Spleen (tissue), 11 donors: ENCODE measurements around the gene PADI4. TPM values are rescaled to one million over a fixed set of nuclear protein-coding genes. Genes with fewer than 3 reads are reported as not detected.

Source experiments
- DNase-seq: peaks from one replicate; pipeline ENCODE4 v3.0.0-alpha.2; 2020
- H3K27ac ChIP-seq, 8 donors: fragments of 200-600 bp; sonication (generic) in 7 of 8; 1 replicate in 4 of 8; 2 replicates in 4 of 8; pipeline versions ENCODE4 v1.5.0 to v1.8.0; 2016 to 2021; ENCODE audit warnings: inconsistent platforms in 4 of 8, mild to moderate bottlenecking in 4 of 8, moderate library complexity in 1 of 8
- H3K27me3 ChIP-seq, 7 donors: fragments of 200-600 bp; sonication (generic) in 6 of 7; replicated peaks in 1 of 7; 1 replicate in 4 of 7; 2 replicates in 3 of 7; pipeline versions ENCODE4 v1.5.0 to v1.8.0; 2016 to 2021; ENCODE audit warnings: inconsistent platforms in 3 of 7, mild to moderate bottlenecking in 1 of 7
- H3K36me3 ChIP-seq, 6 donors: fragments of 200-600 bp; sonication (generic) in 5 of 6; 1 replicate in 4 of 6; 2 replicates in 2 of 6; pipeline versions ENCODE4 v1.5.0 to v1.8.0; 2016 to 2021; ENCODE audit warnings: inconsistent platforms in 2 of 6
- H3K4me1 ChIP-seq, 6 donors: fragments of 200-600 bp; sonication (generic) in 5 of 6; 1 replicate in 3 of 6; 2 replicates in 3 of 6; pipeline versions ENCODE4 v1.5.0 to v1.8.0; 2016 to 2021; ENCODE audit warnings: inconsistent platforms in 3 of 6
- H3K4me3 ChIP-seq, 8 donors: fragments of 200-600 bp; sonication (generic) in 7 of 8; 1 replicate in 4 of 8; 2 replicates in 4 of 8; pipeline versions ENCODE4 v1.5.0 to v1.8.0; 2016 to 2021; ENCODE audit warnings: inconsistent platforms in 4 of 8, mild to moderate bottlenecking in 4 of 8, moderate library complexity in 2 of 8
- H3K9me3 ChIP-seq, 8 donors: fragments of 200-600 bp; sonication (generic) in 7 of 8; 1 replicate in 4 of 8; 2 replicates in 4 of 8; pipeline versions ENCODE4 v1.5.0 to v1.8.0; 2016 to 2021; ENCODE audit warnings: inconsistent platforms in 4 of 8
- POLR2A ChIP-seq, 3 donors: fragments of 450-650 bp; IDR thresholded peaks; one replicate each; pipeline ENCODE4 v1.5.1; 2017; ENCODE audit warnings: antibody characterized with exemption in 3 of 3, mild to moderate bottlenecking in 1 of 3
- POLR2AphosphoS5 ChIP-seq, 3 donors: sonication (generic); formaldehyde crosslinking; IDR thresholded peaks; one replicate each; pipeline ENCODE4 v1.5.1; 2017; ENCODE audit warnings: antibody characterized with exemption in 3 of 3
- WGBS, 5 donors: extraction: QIAGEN DNeasy Blood & Tissue Kit in 3 of 5; methylation state at CpG; one replicate each; pipeline versions ENCODE4 v1.1.5 to v1.1.7; 2013 to 2018; 5-methylcytosine and 5-hydroxymethylcytosine counted together
- intact Hi-C: fragments of 100-400 bp; cut with DNase I; formaldehyde crosslinking; loops from one replicate; pipeline ENCODE4 v1.15.0; 2023; ENCODE audit warnings: low total_unique reads
- polyA plus RNA-seq, 3 donors: library from polyadenylated mRNA; stranded (reverse); fragments of 200-250 nt; gene quantifications; one replicate each; pipeline ENCODE4 v1.2.1, GENCODE V29; 2013
- total RNA-seq, 7 donors: library from RNA; depleted of rRNA in 3 of 7; stranded (reverse); fragments of >200 nt in 3 of 7; fragmentation: NEBNext Ultra II Directional in 4 of 7; extraction: Animal tissue kit (Norgen Biotek cat#: 25700) in 4 of 7; gene quantifications; one replicate each; pipeline versions ENCODE4 v1.1.0 to v1.2.1, GENCODE V29; 2016 to 2021
- TF ChIP-seq, protein P1 (sequence below), 11 experiments: fragments of 200-600 bp in 7 of 11; fragments of 450-650 bp in 4 of 11; sonication (generic) in 4 of 11; IDR thresholded peaks in 8 of 11; conservative IDR thresholded peaks in 3 of 11; 1 replicate in 7 of 11; 2 replicates in 4 of 11; pipeline versions ENCODE4 v1.4.0 to v1.8.0; 2016 to 2021; ENCODE audit warnings: antibody characterized with exemption in 11 of 11, inconsistent platforms in 4 of 11, mild to moderate bottlenecking in 1 of 11
- donor health status: healthy with polysubstance abuse.
- donor health status: DM: no; HTN: no; CAD: no; lungs with moderate emphysema.
- donor health status: DM: no; HTN: no; CAD: no.
- donor health status: Bipolar disorder and iron deficiency.
- donor health status: healthy.
- donor health status: DM: no; HTN: no; CAD: no.
- donor health status: DM: yes; HTN: yes; CAD: no.

The PADI4 gene
- total and polyA plus RNA-seq, 10 donors: 5.1 to 122 (median 19.8) TPM

DNA sequence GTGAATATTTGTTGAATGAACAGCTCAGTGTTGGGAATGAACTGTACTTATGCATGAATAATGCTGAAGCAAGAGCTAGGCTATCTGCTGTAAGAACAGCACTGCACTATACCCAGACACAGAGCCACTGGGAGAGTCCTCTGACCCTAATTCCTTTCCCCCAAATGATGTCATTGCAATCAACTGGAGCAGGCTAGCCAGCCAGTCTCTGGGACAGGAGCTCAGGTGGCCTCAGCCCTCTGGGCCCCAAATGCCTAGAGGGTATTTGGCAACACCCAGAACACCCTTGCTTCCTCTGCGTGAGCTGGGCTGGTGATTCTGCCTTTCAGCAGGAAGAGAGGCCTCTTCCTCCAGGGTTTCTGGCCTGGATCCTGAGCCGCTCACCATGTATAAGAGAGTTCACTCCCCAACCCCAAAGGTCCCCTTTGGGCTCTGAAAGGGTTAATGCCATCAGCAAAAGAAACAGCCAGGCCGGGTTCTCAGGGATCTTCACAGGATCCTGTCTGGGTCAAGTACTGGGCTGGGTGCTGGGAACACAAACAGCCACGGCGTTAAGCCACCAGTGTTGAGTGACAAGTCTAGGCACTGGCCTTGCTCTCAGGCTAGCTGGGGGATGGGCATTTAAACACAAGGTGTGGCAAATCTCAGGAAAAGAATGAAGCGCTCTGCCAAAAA, 3.7 kb upstream of the PADI4 start:
- DNase-seq: peak; percentile 61
- intact Hi-C loops: no loop called here
- Histone ChIP-seq H3K9me3 (peaks cover 0 to 30% (median 25%) of the 10 kb centered on the region in 8 donors), H3K27me3 (peaks cover 0 to 37% (median 10%) of the 10 kb centered on the region in 7 donors), H3K4me1 (peaks cover 0 to 43% (median 0%) of the 10 kb centered on the region in 6 donors), H3K27ac (peak overlapping the region in 6 of 8 donors; percentile 35 to 82 (median 76)), H3K4me3 (peak overlapping the region in 1 of 8 donors; percentile 21), H3K36me3 (no peaks in the 10 kb centered on the region)
- 14 to 27% (median 23%) methylated on average over 5 to 6 of the region's 6 CpGs for WGBS, 5 donors
- TF ChIP-seq POLR2A (IDR thresholded peaks at IDR 0.05): no peak
- TF ChIP-seq, protein P1, sequence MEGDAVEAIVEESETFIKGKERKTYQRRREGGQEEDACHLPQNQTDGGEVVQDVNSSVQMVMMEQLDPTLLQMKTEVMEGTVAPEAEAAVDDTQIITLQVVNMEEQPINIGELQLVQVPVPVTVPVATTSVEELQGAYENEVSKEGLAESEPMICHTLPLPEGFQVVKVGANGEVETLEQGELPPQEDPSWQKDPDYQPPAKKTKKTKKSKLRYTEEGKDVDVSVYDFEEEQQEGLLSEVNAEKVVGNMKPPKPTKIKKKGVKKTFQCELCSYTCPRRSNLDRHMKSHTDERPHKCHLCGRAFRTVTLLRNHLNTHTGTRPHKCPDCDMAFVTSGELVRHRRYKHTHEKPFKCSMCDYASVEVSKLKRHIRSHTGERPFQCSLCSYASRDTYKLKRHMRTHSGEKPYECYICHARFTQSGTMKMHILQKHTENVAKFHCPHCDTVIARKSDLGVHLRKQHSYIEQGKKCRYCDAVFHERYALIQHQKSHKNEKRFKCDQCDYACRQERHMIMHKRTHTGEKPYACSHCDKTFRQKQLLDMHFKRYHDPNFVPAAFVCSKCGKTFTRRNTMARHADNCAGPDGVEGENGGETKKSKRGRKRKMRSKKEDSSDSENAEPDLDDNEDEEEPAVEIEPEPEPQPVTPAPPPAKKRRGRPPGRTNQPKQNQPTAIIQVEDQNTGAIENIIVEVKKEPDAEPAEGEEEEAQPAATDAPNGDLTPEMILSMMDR (IDR thresholded peaks at IDR 0.05 in 8 of 11, conservative IDR thresholded peaks at IDR 0.05 in 3 of 11): no peak
- TF ChIP-seq POLR2AphosphoS5 (IDR thresholded peaks at IDR 0.05): no peak

DNA sequence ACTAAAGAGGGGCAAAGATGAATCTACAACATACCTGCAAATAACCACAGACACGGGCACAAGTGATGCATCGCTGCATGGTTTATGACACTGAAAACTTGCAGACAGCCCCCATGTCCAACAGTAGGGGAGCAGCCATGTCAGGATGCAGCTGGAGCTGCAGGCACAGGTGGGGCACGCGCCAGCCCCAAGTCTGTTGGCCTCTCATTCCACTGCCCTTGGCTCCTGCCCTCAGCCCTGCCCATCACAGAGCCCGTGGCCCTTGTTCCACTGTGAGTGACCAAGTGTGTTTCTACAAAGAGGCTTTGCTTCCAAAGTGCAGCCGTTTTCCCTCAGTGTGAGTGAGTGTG, 3.2 kb upstream of the PADI4 start:
- peak; percentile 73 for DNase-seq

DNA sequence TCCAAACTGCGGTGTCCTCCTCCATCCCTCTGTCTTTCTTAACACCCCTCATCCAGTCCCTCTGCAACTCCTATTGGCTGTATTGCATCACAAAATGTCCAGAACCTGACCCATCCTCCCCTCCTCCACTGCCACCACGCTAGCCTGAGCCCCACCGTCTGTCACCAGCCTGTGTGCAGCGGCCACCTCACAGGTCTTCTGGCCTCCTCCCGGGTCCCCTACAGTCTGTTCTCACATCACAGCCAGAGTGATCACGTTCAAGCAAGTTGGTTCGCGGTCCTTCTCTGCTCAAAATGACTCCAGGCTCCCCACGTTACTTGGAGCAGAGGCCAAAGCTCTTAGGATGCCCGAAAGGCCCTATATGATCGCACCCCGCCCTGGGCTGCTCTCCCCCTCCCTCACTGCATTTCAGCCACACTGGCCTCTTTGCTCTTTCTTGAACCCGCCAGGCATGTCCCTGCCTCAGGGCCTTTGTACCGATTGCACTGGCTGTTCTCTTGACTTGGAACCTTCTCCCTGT, 2.4 kb upstream of the PADI4 start:
- intact Hi-C loops: no loop called here
- peaks cover 0 to 43% (median 0%) of the 10 kb centered on the region in 6 donors for H3K4me1 ChIP-seq
- WGBS, 5 donors: 70 to 82% (median 76%) methylated on average over 13 to 14 of the region's 14 CpGs

More for the DNA sequence above, 3.2 kb upstream of the PADI4 start:
- peak overlapping the region in 1 of 8 donors; percentile 21 for H3K4me3 ChIP-seq
- TF ChIP-seq, protein P1 (IDR thresholded peaks at IDR 0.05 in 8 of 11, conservative IDR thresholded peaks at IDR 0.05 in 3 of 11): no peak
- no peak for TF ChIP-seq POLR2AphosphoS5 (IDR thresholded peaks at IDR 0.05)
- no peak for TF ChIP-seq POLR2A (IDR thresholded peaks at IDR 0.05)
- H3K27ac ChIP-seq: peak overlapping the region in 6 of 8 donors; percentile 35 to 82 (median 74)
- no peaks in the 10 kb centered on the region for H3K36me3 ChIP-seq
- peaks cover 0 to 42% (median 10%) of the 10 kb centered on the region in 7 donors for H3K27me3 ChIP-seq
- H3K9me3 ChIP-seq: peaks cover 0 to 30% (median 25%) of the 10 kb centered on the region in 8 donors
- 31 to 47% (median 34%) methylated on average over 5 to 6 of the region's 6 CpGs for WGBS, 5 donors
- H3K4me1 ChIP-seq: peaks cover 0 to 43% (median 0%) of the 10 kb centered on the region in 6 donors
- intact Hi-C loops: no loop called here

More for the DNA sequence above, 2.4 kb upstream of the PADI4 start:
- peak overlapping the region in 3 of 8 donors; percentile 73 to 82 (median 79) for H3K27ac ChIP-seq
- no peak overlapping the region for H3K4me3 ChIP-seq
- peaks cover 0 to 51% (median 10%) of the 10 kb centered on the region in 7 donors for H3K27me3 ChIP-seq
- TF ChIP-seq POLR2AphosphoS5 (IDR thresholded peaks at IDR 0.05) (no peak), POLR2A (IDR thresholded peaks at IDR 0.05) (no peak)
- TF ChIP-seq, protein P1 (IDR thresholded peaks at IDR 0.05 in 8 of 11, conservative IDR thresholded peaks at IDR 0.05 in 3 of 11): no peak
- DNase-seq: peak; percentile 54
- H3K9me3 ChIP-seq: peaks cover 0 to 25% (median 22%) of the 10 kb centered on the region in 8 donors
- H3K36me3 ChIP-seq: no peaks in the 10 kb centered on the region
